Liver (tissue), 3 donors: ENCODE data around the gene PIGN.

ENCODE experiments used
- GABPA ChIP-seq, 2 donors: IDR thresholded peaks in 1 of 2; conservative IDR thresholded peaks in 1 of 2; 2 replicates each; pipeline ENCODE4 v1.6.1; 2016; ENCODE audit warnings: antibody characterized with exemption in 2 of 2, mild to moderate bottlenecking in 1 of 2, moderate library complexity in 1 of 2
- JUND ChIP-seq, 2 donors: IDR thresholded peaks; 2 replicates each; pipeline ENCODE4 v1.6.1; 2016; ENCODE audit warnings: antibody characterized with exemption in 2 of 2
- RAD21 ChIP-seq, 2 donors: IDR thresholded peaks; 2 replicates each; pipeline ENCODE4 v1.6.1; 2016; ENCODE audit warnings: antibody characterized with exemption in 2 of 2, mild to moderate bottlenecking in 2 of 2
- SP1 ChIP-seq: IDR thresholded peaks from 2 replicates; pipeline ENCODE4 v1.6.1; 2018; ENCODE audit warnings: antibody characterized with exemption, mild to moderate bottlenecking
- TAF1 ChIP-seq: conservative IDR thresholded peaks from 2 replicates; pipeline ENCODE4 v1.6.1; 2016; ENCODE audit warnings: antibody characterized with exemption, mild to moderate bottlenecking
- YY1 ChIP-seq: IDR thresholded peaks from 2 replicates; pipeline ENCODE4 v1.6.1; 2016; ENCODE audit warnings: antibody characterized with exemption, mild to moderate bottlenecking
- TF ChIP-seq, protein P1 (sequence below): fragments of 150-350 bp; IDR thresholded peaks from 2 replicates; pipeline ENCODE4 v1.5.1; 2017; ENCODE audit warnings: improper control_type of control experiment, low read depth, low read length; ENCODE audit not compliant: missing input control
- TF ChIP-seq, protein P2 (sequence below): IDR thresholded peaks from 2 replicates; pipeline ENCODE4 v1.6.1; 2016; ENCODE audit warnings: antibody characterized with exemption
- TF ChIP-seq, protein P3 (sequence below): IDR thresholded peaks from 2 replicates; pipeline ENCODE4 v1.6.1; 2016; ENCODE audit warnings: antibody characterized with exemption, mild to moderate bottlenecking
- donor health status: healthy.
- donor health status: healthy.

DNA sequence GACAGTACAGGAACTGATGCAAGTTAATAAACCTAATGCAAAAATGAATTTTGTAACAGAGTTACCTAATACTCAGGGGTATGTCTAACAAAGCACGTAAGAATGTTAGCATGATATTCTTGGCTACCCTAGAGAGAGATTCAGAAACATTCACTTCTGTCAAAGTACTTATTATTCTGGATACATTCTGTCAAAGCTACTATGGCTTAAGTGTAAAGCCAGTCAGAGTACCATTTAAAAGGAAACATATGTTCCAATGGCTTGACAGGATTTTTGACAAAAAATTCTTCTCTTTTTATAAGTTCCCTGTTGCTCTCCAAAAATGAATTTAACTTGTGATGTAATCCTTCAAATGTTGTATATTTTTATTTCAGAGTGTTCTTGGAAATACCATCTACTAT, 85.5 kb downstream of the PIGN start:
- TF ChIP-seq SP1 (no peak), TAF1 (no peak), YY1 (no peak), GABPA (IDR thresholded peaks at IDR 0.05 in 1 of 2, conservative IDR thresholded peaks at IDR 0.05 in 1 of 2) (no peak), JUND (IDR thresholded peaks at IDR 0.05) (no peak), RAD21 (IDR thresholded peaks at IDR 0.05) (no peak)
- TF ChIP-seq, protein P1, sequence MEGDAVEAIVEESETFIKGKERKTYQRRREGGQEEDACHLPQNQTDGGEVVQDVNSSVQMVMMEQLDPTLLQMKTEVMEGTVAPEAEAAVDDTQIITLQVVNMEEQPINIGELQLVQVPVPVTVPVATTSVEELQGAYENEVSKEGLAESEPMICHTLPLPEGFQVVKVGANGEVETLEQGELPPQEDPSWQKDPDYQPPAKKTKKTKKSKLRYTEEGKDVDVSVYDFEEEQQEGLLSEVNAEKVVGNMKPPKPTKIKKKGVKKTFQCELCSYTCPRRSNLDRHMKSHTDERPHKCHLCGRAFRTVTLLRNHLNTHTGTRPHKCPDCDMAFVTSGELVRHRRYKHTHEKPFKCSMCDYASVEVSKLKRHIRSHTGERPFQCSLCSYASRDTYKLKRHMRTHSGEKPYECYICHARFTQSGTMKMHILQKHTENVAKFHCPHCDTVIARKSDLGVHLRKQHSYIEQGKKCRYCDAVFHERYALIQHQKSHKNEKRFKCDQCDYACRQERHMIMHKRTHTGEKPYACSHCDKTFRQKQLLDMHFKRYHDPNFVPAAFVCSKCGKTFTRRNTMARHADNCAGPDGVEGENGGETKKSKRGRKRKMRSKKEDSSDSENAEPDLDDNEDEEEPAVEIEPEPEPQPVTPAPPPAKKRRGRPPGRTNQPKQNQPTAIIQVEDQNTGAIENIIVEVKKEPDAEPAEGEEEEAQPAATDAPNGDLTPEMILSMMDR = no peak
- TF ChIP-seq, protein P2, sequence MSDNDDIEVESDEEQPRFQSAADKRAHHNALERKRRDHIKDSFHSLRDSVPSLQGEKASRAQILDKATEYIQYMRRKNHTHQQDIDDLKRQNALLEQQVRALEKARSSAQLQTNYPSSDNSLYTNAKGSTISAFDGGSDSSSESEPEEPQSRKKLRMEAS = no peak
- TF ChIP-seq, protein P3, sequence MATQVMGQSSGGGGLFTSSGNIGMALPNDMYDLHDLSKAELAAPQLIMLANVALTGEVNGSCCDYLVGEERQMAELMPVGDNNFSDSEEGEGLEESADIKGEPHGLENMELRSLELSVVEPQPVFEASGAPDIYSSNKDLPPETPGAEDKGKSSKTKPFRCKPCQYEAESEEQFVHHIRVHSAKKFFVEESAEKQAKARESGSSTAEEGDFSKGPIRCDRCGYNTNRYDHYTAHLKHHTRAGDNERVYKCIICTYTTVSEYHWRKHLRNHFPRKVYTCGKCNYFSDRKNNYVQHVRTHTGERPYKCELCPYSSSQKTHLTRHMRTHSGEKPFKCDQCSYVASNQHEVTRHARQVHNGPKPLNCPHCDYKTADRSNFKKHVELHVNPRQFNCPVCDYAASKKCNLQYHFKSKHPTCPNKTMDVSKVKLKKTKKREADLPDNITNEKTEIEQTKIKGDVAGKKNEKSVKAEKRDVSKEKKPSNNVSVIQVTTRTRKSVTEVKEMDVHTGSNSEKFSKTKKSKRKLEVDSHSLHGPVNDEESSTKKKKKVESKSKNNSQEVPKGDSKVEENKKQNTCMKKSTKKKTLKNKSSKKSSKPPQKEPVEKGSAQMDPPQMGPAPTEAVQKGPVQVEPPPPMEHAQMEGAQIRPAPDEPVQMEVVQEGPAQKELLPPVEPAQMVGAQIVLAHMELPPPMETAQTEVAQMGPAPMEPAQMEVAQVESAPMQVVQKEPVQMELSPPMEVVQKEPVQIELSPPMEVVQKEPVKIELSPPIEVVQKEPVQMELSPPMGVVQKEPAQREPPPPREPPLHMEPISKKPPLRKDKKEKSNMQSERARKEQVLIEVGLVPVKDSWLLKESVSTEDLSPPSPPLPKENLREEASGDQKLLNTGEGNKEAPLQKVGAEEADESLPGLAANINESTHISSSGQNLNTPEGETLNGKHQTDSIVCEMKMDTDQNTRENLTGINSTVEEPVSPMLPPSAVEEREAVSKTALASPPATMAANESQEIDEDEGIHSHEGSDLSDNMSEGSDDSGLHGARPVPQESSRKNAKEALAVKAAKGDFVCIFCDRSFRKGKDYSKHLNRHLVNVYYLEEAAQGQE = no peak
